Duodenal mucosa (tissue), 2 donors: Measurements from ENCODE around the gene GRIN3A.

ENCODE experiments used
- H3K27ac ChIP-seq: one replicate; pipeline ENCODE4 v1.7.0; 2013; ENCODE audit warnings: low read depth, low read length
- H3K27me3 ChIP-seq, 2 donors: one replicate each; pipeline ENCODE4 v1.7.0; 2013; ENCODE audit warnings: low read length in 2 of 2, control low read depth in 1 of 2; ENCODE audit not compliant: insufficient read depth in 2 of 2, control insufficient read depth in 1 of 2
- H3K36me3 ChIP-seq, 2 donors: one replicate each; pipeline ENCODE4 v1.7.0; 2013; ENCODE audit warnings: low read length in 2 of 2, control low read depth in 1 of 2; ENCODE audit not compliant: insufficient read depth in 2 of 2, control insufficient read depth in 1 of 2
- H3K4me1 ChIP-seq, 2 donors: one replicate each; pipeline ENCODE4 v1.7.0; 2013; ENCODE audit warnings: low read length in 2 of 2, control low read depth in 1 of 2; ENCODE audit not compliant: insufficient read depth in 2 of 2, control insufficient read depth in 1 of 2
- H3K4me3 ChIP-seq, 2 donors: one replicate each; pipeline ENCODE4 v1.7.0; 2013; ENCODE audit warnings: low read length in 2 of 2, low read depth in 1 of 2
- H3K9ac ChIP-seq, 2 donors: one replicate each; pipeline ENCODE4 v1.7.0; 2013; ENCODE audit warnings: low read length in 2 of 2, low read depth in 1 of 2
- H3K9me3 ChIP-seq, 2 donors: one replicate each; pipeline ENCODE4 v1.7.0; 2013; ENCODE audit warnings: low read length in 2 of 2, control low read depth in 1 of 2; ENCODE audit not compliant: control insufficient read depth in 1 of 2

GRIN3A gene

GRCh38 chr9:101706261-101706798 is 32.1 kb downstream of the GRIN3A start:
- Histone ChIP-seq H3K4me3 (no peak overlapping the region), H3K4me1 (peaks cover 6 to 12% of the 10 kb centered on the region in 2 donors), H3K36me3 (no peaks in the 10 kb centered on the region), H3K9ac (no peak overlapping the region), H3K27ac (no peak overlapping the region), H3K9me3 (no peaks in the 10 kb centered on the region), H3K27me3 (no peaks in the 10 kb centered on the region)

GRCh38 chr9:101705135-101705661 is 33.2 kb downstream of the GRIN3A start:
- Histone ChIP-seq H3K9ac (peak overlapping the region; percentile 3 to 45), H3K27ac (no peak overlapping the region), H3K4me3 (peak overlapping the region; percentile 53 to 75), H3K27me3 (no peaks in the 10 kb centered on the region), H3K36me3 (no peaks in the 10 kb centered on the region), H3K9me3 (no peaks in the 10 kb centered on the region), H3K4me1 (peaks cover 6 to 12% of the 10 kb centered on the region in 2 donors)

GRCh38 chr9:101702257-101702656 is 36.2 kb downstream of the GRIN3A start:
- Histone ChIP-seq H3K4me3 (no peak overlapping the region), H3K27ac (no peak overlapping the region), H3K36me3 (no peaks in the 10 kb centered on the region), H3K27me3 (no peaks in the 10 kb centered on the region), H3K4me1 (peaks cover 6 to 12% of the 10 kb centered on the region in 2 donors), H3K9me3 (peaks cover 0 to 2% of the 10 kb centered on the region in 2 donors), H3K9ac (no peak overlapping the region)

DNA sequence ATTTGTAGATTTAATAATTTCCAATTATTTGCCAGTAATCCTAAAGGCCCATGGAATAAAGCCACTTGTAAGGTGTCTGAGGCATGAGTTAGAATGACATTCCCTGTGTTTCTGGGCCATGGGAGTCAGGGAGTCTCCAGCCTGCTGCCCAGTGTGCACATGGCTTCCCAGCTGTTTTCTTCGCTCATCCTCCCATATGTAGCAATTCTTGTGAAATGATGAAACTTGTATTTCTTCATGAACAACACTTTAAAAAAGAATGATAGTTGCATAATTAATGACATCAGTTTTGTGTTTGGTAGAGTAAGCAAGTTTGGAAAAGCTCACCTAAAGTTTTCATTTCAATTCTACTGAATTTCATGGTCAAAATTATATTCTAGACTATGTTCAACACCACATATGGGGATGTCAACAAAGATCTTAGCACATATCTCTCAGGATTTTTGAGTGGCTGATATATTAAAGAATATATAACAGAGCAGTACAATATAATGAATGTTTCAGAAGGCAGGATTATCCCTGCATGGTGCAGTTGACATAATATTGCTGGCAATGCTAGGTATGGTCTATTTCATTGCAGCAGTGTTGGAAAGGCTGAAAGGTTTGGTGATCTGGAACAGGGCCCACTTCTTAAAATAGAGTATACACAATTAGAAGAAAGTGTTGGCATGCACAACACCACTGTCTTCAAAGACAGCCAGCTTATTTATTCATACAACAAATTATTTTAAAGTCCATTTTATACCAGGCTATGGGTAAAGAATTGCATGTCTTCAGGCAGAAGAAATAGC is 44.7 kb downstream of the GRIN3A start:
- H3K4me1 ChIP-seq, result no peaks in the 10 kb centered on the region
- H3K27ac ChIP-seq, result no peak overlapping the region
- no peaks in the 10 kb centered on the region for H3K27me3 ChIP-seq
- H3K4me3 ChIP-seq, result no peak overlapping the region
- no peaks in the 10 kb centered on the region for H3K36me3 ChIP-seq
- H3K9me3 ChIP-seq, result no peaks in the 10 kb centered on the region
- no peak overlapping the region for H3K9ac ChIP-seq

GRCh38 chr9:101691657-101692056 is 46.8 kb downstream of the GRIN3A start:
- Histone ChIP-seq H3K27me3 (no peaks in the 10 kb centered on the region), H3K9me3 (no peaks in the 10 kb centered on the region), H3K9ac (no peak overlapping the region), H3K4me3 (no peak overlapping the region), H3K4me1 (no peaks in the 10 kb centered on the region), H3K36me3 (no peaks in the 10 kb centered on the region), H3K27ac (no peak overlapping the region)

GRCh38 chr9:101689039-101689438 is 49.4 kb downstream of the GRIN3A start:
- no peaks in the 10 kb centered on the region for H3K9me3 ChIP-seq
- no peaks in the 10 kb centered on the region for H3K4me1 ChIP-seq

DNA sequence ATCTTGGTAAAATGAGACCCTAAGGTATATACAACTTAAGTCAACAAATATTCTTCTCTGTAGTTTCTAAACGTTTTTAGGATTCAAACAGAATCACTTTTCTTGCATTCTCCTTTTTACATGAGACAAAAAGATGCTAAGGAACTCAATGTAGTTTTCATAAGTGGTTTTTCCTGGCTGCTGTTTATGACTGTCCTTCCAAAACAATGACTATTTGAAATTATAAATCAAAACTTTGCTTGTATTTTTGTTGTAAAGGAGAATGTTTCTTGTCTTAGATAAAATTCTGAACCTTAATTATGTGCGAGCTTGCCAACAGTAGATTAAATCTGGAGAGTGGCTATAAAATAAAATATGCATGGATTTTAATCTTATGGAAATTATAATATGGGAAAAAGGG is 53.8 kb downstream of the GRIN3A start:
- no peaks in the 10 kb centered on the region for H3K36me3 ChIP-seq
- H3K4me3 ChIP-seq, result no peak overlapping the region
- no peak overlapping the region for H3K27ac ChIP-seq
- H3K27me3 ChIP-seq, result no peaks in the 10 kb centered on the region
- no peaks in the 10 kb centered on the region for H3K4me1 ChIP-seq
- no peak overlapping the region for H3K9ac ChIP-seq
- H3K9me3 ChIP-seq, result no peaks in the 10 kb centered on the region

More at GRCh38 chr9:101689039-101689438, 49.4 kb downstream of the GRIN3A start:
- Histone ChIP-seq H3K36me3 (no peaks in the 10 kb centered on the region), H3K4me3 (no peak overlapping the region), H3K27me3 (no peaks in the 10 kb centered on the region), H3K9ac (no peak overlapping the region), H3K27ac (no peak overlapping the region)

GRCh38 chr9:101683236-101683635 is 55.2 kb downstream of the GRIN3A start:
- Histone ChIP-seq H3K27ac (no peak overlapping the region), H3K4me1 (no peaks in the 10 kb centered on the region)

DNA sequence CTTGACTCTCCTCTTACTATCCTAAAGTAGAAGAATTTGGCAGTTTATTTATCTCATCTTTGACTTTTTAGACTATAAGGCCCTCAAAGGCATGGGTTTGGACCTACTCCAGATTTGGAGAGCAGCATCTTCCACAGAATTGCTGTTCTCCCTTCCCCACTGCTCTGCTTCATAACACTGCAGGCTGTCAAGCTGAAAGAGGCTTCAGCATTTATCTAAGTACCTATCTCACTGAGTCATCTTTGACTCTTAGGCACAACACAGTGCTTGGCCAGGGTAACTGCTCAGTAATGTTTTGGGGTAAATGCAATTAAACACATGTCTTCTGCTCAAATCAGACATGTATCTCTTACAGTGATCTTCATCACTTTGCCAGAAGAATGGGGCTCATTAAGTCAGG is 60.6 kb downstream of the GRIN3A start:
- Histone ChIP-seq H3K4me3 (no peak overlapping the region), H3K27me3 (no peaks in the 10 kb centered on the region), H3K9ac (no peak overlapping the region), H3K27ac (no peak overlapping the region), H3K9me3 (no peaks in the 10 kb centered on the region), H3K36me3 (no peaks in the 10 kb centered on the region), H3K4me1 (peaks cover 0 to 13% of the 10 kb centered on the region in 2 donors)

More at GRCh38 chr9:101683236-101683635, 55.2 kb downstream of the GRIN3A start:
- Histone ChIP-seq H3K9me3 (no peaks in the 10 kb centered on the region), H3K27me3 (no peaks in the 10 kb centered on the region), H3K36me3 (no peaks in the 10 kb centered on the region), H3K9ac (no peak overlapping the region), H3K4me3 (no peak overlapping the region)

DNA sequence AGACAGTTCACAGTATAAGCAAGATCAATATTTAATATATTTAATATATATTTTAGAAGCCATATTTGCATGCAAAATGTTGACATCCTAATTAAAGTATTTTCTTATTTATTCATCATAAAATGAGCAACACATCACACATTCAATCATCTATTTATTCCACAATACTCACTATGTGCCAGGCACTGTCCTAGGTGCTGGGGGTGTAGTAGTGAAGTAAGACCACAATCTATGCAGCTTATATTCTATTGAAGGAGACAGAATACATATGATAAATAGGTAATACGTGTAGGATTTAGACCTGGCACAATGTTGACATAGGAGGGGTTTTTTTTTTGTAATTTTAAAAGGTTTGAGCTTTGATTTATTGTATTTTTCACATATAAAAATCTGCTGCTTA is 63.1 kb downstream of the GRIN3A start:
- H3K36me3 ChIP-seq, result no peaks in the 10 kb centered on the region
- no peaks in the 10 kb centered on the region for H3K9me3 ChIP-seq
- no peak overlapping the region for H3K9ac ChIP-seq
- peaks cover 0 to 13% of the 10 kb centered on the region in 2 donors for H3K4me1 ChIP-seq
- H3K27ac ChIP-seq, result no peak overlapping the region
- H3K27me3 ChIP-seq, result no peaks in the 10 kb centered on the region
- no peak overlapping the region for H3K4me3 ChIP-seq
